MCF 10A (cell line): ENCODE results near the gene NKX2-8. TPM values are rescaled to one million over a fixed set of nuclear protein-coding genes. Genes with fewer than 3 reads are reported as not detected.

Source experiments
- BruUV-seq: library from RNA; stranded (reverse); fragments of 400-500 nt; replicated peaks from 2 replicates; lab custom pipeline; 2021; lab: Mats Ljungman, UMichigan
- CTCF ChIA-PET: fragments of 300-600 bp; sonication (Branson Sonifier 250); formaldehyde crosslinking; extraction: SDS; loops from one replicate; lab custom pipeline; 2021; ENCODE audit warnings: antibody characterized with exemption, inconsistent platforms; lab: Yijun Ruan, JAX
- POLR2A ChIA-PET: fragments of 300-600, 350-650 bp; sonication (Branson Sonifier 250); formaldehyde crosslinking; extraction: SDS; loops from one replicate; lab custom pipeline; 2020; ENCODE audit warnings: antibody characterized with exemption, inconsistent platforms; lab: Yijun Ruan, JAX
- DNase-seq: peaks from one replicate; pipeline ENCODE4 v3.0.0-alpha.2; 2018; ENCODE audit not compliant: unreplicated experiment
- H3K27ac Mint-ChIP-seq: one replicate; pipeline ENCODE4 v1.8.0; 2022; ENCODE audit warnings: mild to moderate bottlenecking, low read depth, mixed read lengths; ENCODE audit not compliant: unreplicated experiment
- H3K27me3 Mint-ChIP-seq: one replicate; pipeline ENCODE4 v1.8.0; 2022; ENCODE audit warnings: mixed read lengths; ENCODE audit not compliant: insufficient read depth, unreplicated experiment
- H3K36me3 Mint-ChIP-seq: one replicate; pipeline ENCODE4 v1.8.0; 2022; ENCODE audit warnings: mild to moderate bottlenecking, moderate library complexity, mixed read lengths; ENCODE audit not compliant: insufficient read depth, unreplicated experiment
- H3K4me1 Mint-ChIP-seq: one replicate; pipeline ENCODE4 v1.8.0; 2022; ENCODE audit warnings: mixed read lengths; ENCODE audit not compliant: insufficient read depth, unreplicated experiment
- H3K4me3 Mint-ChIP-seq: one replicate; pipeline ENCODE4 v1.8.0; 2022; ENCODE audit warnings: mild to moderate bottlenecking, moderate library complexity, mixed read lengths; ENCODE audit not compliant: unreplicated experiment
- H3K9me3 Mint-ChIP-seq: one replicate; pipeline ENCODE4 v1.8.0; 2022; ENCODE audit warnings: mixed read lengths; ENCODE audit not compliant: unreplicated experiment
- CTCF ChIP-seq: fragments of 200-600 bp; IDR thresholded peaks from one replicate; pipeline ENCODE4 v1.8.0; 2022; ENCODE audit warnings: antibody characterized with exemption, mild to moderate bottlenecking; ENCODE audit not compliant: unreplicated experiment
- intact Hi-C: fragments of 100-400 bp; cut with micrococcal nuclease; formaldehyde crosslinking; loops from 2 replicates; pipeline ENCODE4 v1.14.1; 2022
- total RNA-seq: library from RNA; stranded (reverse); gene quantifications from 2 replicates; pipeline ENCODE4 v1.2.3, GENCODE V29; 2022

Gene NKX2-8
- total RNA-seq, 1 experiment from 2014 or later, result 4.8 TPM

- no peaks in the 10 kb centered on the region for H3K36me3 Mint-ChIP-seq
- no peak for TF ChIP-seq CTCF
- DNase-seq, result no peak
- no peak overlapping the region for H3K4me3 Mint-ChIP-seq
- no peaks in the 10 kb centered on the region for H3K4me1 Mint-ChIP-seq
- CTCF ChIA-PET, result interaction anchor here (1.4 to 4.8 kb wide), 3 partner anchors 20 to 31 kb away, joined by 6 to 36 read pairs (median 11); no protein-coding TSS in a partner anchor
- intact Hi-C loops, result no loop called here
- BruUV-seq, result no TSS peak
- H3K27ac Mint-ChIP-seq, result no peak overlapping the region
- POLR2A ChIA-PET, result interaction anchor here (0.6 kb wide), 2 partner anchors 14 to 31 kb away, joined by 3 to 4 read pairs; no protein-coding TSS in a partner anchor
- no peaks in the 10 kb centered on the region for H3K27me3 Mint-ChIP-seq
- no peaks in the 10 kb centered on the region for H3K9me3 Mint-ChIP-seq
Observed at GRCh38 chr14:36585100-36585499, 2.7 kb upstream of the NKX2-8 start.

- Mint-ChIP-seq H3K9me3 (no peaks in the 10 kb centered on the region), H3K36me3 (no peaks in the 10 kb centered on the region), H3K27ac (no peak overlapping the region), H3K4me3 (no peak overlapping the region), H3K4me1 (no peaks in the 10 kb centered on the region), H3K27me3 (no peaks in the 10 kb centered on the region)
- ChIA-PET POLR2A (interaction anchor here (0.6 kb wide), 2 partner anchors 13 to 30 kb away, joined by 3 to 4 read pairs; no protein-coding TSS in a partner anchor), CTCF (interaction anchor here (0.5 to 4.8 kb wide), 7 partner anchors 9 to 210 kb away, joined by 3 to 36 read pairs (median 4); no protein-coding TSS in a partner anchor)
- DNase-seq, result no peak
- BruUV-seq, result no TSS peak
- no peak for TF ChIP-seq CTCF
- intact Hi-C loops, result no loop called here
Observed at GRCh38 chr14:36583893-36584811, 1.7 kb upstream of the NKX2-8 start.

- Mint-ChIP-seq H3K36me3 (no peaks in the 10 kb centered on the region), H3K9me3 (no peaks in the 10 kb centered on the region), H3K4me3 (no peak overlapping the region), H3K4me1 (no peaks in the 10 kb centered on the region), H3K27me3 (no peaks in the 10 kb centered on the region), H3K27ac (no peak overlapping the region)
- intact Hi-C loops, result no loop called here
- BruUV-seq, result no TSS peak
- no peak for DNase-seq
- ChIA-PET POLR2A (no interaction called here), CTCF (interaction anchor here (0.5 to 4.8 kb wide), 5 partner anchors 9 to 203 kb away, joined by 3 to 36 read pairs (median 4); no protein-coding TSS in a partner anchor)
- no peak for TF ChIP-seq CTCF
Observed at GRCh38 chr14:36583242-36583892, 953 bp upstream of the NKX2-8 start.

- no peak for TF ChIP-seq CTCF
- no peak for DNase-seq
- Mint-ChIP-seq H3K27ac (no peak overlapping the region), H3K27me3 (no peaks in the 10 kb centered on the region), H3K36me3 (no peaks in the 10 kb centered on the region), H3K4me3 (peak overlapping the region; percentile 75), H3K4me1 (no peaks in the 10 kb centered on the region), H3K9me3 (no peaks in the 10 kb centered on the region)
- ChIA-PET POLR2A (interaction anchor here (0.6 kb wide), 1 partner anchor 698 kb away, joined by 3 read pairs; no protein-coding TSS in a partner anchor), CTCF (interaction anchor here (1.0 to 4.8 kb wide), 4 partner anchors 8 to 29 kb away, joined by 3 to 36 read pairs (median 4); no protein-coding TSS in a partner anchor)
- BruUV-seq, result no TSS peak
- intact Hi-C loops, result no loop called here
Observed at GRCh38 chr14:36582874-36583241, 444 bp upstream of the NKX2-8 start.
